Liver (tissue), 9 donors: Measurements from ENCODE around the gene MEIS2. TPM values are rescaled to one million over a fixed set of nuclear protein-coding genes. Genes with fewer than 3 reads are reported as not detected.

Experiments used
- DNase-seq: peaks from one replicate; pipeline ENCODE4 v3.0.0-alpha.2; 2017; ENCODE audit warnings: low spot score
- H3K27ac ChIP-seq, 2 donors: one replicate each; pipeline ENCODE4 v1.7.0; 2013; ENCODE audit warnings: inconsistent platforms in 2 of 2, low read length in 2 of 2, control low read depth in 1 of 2, low read depth in 1 of 2, mild to moderate bottlenecking in 1 of 2
- H3K27me3 ChIP-seq, 4 donors: one replicate each; pipeline versions ENCODE4 v1.6.1 to v1.7.0; 2013; ENCODE audit warnings: low read length in 3 of 4, inconsistent platforms in 1 of 4, mild to moderate bottlenecking in 1 of 4, moderate library complexity in 1 of 4; ENCODE audit not compliant: control insufficient read depth in 4 of 4, insufficient read depth in 4 of 4
- H3K36me3 ChIP-seq, 4 donors: one replicate each; pipeline versions ENCODE4 v1.6.1 to v1.7.0; 2013; ENCODE audit warnings: low read length in 3 of 4, mild to moderate bottlenecking in 3 of 4, low read depth in 1 of 4, moderate library complexity in 1 of 4; ENCODE audit not compliant: control insufficient read depth in 4 of 4, insufficient read depth in 3 of 4
- H3K4me1 ChIP-seq, 4 donors: one replicate each; pipeline versions ENCODE4 v1.6.1 to v1.7.0; 2013; ENCODE audit warnings: low read length in 3 of 4, mild to moderate bottlenecking in 3 of 4, moderate library complexity in 1 of 4; ENCODE audit not compliant: control insufficient read depth in 4 of 4, insufficient read depth in 4 of 4
- H3K4me3 ChIP-seq, 3 donors: one replicate each; pipeline versions ENCODE4 v1.6.1 to v1.7.0; 2013; ENCODE audit warnings: low read length in 3 of 3, control low read depth in 1 of 3, low read depth in 1 of 3, mild to moderate bottlenecking in 1 of 3
- H3K9ac ChIP-seq, 2 donors: one replicate each; pipeline ENCODE4 v1.7.0; 2013; ENCODE audit warnings: low read length in 2 of 2, mild to moderate bottlenecking in 2 of 2, moderate library complexity in 2 of 2, control low read depth in 1 of 2, low read depth in 1 of 2
- H3K9me3 ChIP-seq, 4 donors: one replicate each; pipeline versions ENCODE4 v1.6.1 to v1.7.0; 2013; ENCODE audit warnings: low read length in 3 of 4; ENCODE audit not compliant: control insufficient read depth in 4 of 4
- ATF3 ChIP-seq: IDR thresholded peaks from 2 replicates; pipeline ENCODE4 v1.6.1; 2016; ENCODE audit warnings: antibody characterized with exemption
- CTCF ChIP-seq: fragments of 150-350 bp; IDR thresholded peaks from 2 replicates; pipeline ENCODE4 v1.5.1; 2017; ENCODE audit warnings: improper control_type of control experiment, low read depth, low read length; ENCODE audit not compliant: missing input control
- EGR1 ChIP-seq, 2 donors: IDR thresholded peaks; 2 replicates each; pipeline ENCODE4 v1.6.1; 2016 to 2018; ENCODE audit warnings: antibody characterized with exemption in 2 of 2, low read depth in 2 of 2
- FOXA1 ChIP-seq: IDR thresholded peaks from 2 replicates; pipeline ENCODE4 v1.6.1; 2016; ENCODE audit warnings: antibody characterized with exemption
- FOXA2 ChIP-seq: IDR thresholded peaks from 2 replicates; pipeline ENCODE4 v1.6.1; 2016; ENCODE audit warnings: antibody characterized with exemption
- GABPA ChIP-seq, 2 donors: IDR thresholded peaks in 1 of 2; conservative IDR thresholded peaks in 1 of 2; 2 replicates each; pipeline ENCODE4 v1.6.1; 2016; ENCODE audit warnings: antibody characterized with exemption in 2 of 2, mild to moderate bottlenecking in 1 of 2, moderate library complexity in 1 of 2
- HNF4A ChIP-seq, 2 donors: conservative IDR thresholded peaks; 2 replicates each; pipeline ENCODE4 v1.6.1; 2016; ENCODE audit warnings: antibody characterized with exemption in 2 of 2, mild to moderate bottlenecking in 2 of 2
- HNF4G ChIP-seq: IDR thresholded peaks from 2 replicates; pipeline ENCODE4 v1.6.1; 2016; ENCODE audit warnings: antibody characterized with exemption
- JUND ChIP-seq, 2 donors: IDR thresholded peaks; 2 replicates each; pipeline ENCODE4 v1.6.1; 2016; ENCODE audit warnings: antibody characterized with exemption in 2 of 2
- MAX ChIP-seq: IDR thresholded peaks from 2 replicates; pipeline ENCODE4 v1.6.1; 2016; ENCODE audit warnings: antibody characterized with exemption
- NR2F2 ChIP-seq: IDR thresholded peaks from 2 replicates; pipeline ENCODE4 v1.6.1; 2016; ENCODE audit warnings: antibody characterized with exemption
- RAD21 ChIP-seq, 2 donors: IDR thresholded peaks; 2 replicates each; pipeline ENCODE4 v1.6.1; 2016; ENCODE audit warnings: antibody characterized with exemption in 2 of 2, mild to moderate bottlenecking in 2 of 2
- REST ChIP-seq: IDR thresholded peaks from 2 replicates; pipeline ENCODE4 v1.6.1; 2016; ENCODE audit warnings: antibody characterized with exemption, mild to moderate bottlenecking
- RXRA ChIP-seq, 2 donors: IDR thresholded peaks; 2 replicates each; pipeline ENCODE4 v1.6.1; 2017 to 2018; ENCODE audit warnings: antibody characterized with exemption in 2 of 2, mild to moderate bottlenecking in 1 of 2
- SP1 ChIP-seq: IDR thresholded peaks from 2 replicates; pipeline ENCODE4 v1.6.1; 2018; ENCODE audit warnings: antibody characterized with exemption, mild to moderate bottlenecking
- TAF1 ChIP-seq: conservative IDR thresholded peaks from 2 replicates; pipeline ENCODE4 v1.6.1; 2016; ENCODE audit warnings: antibody characterized with exemption, mild to moderate bottlenecking
- YY1 ChIP-seq: IDR thresholded peaks from 2 replicates; pipeline ENCODE4 v1.6.1; 2016; ENCODE audit warnings: antibody characterized with exemption, mild to moderate bottlenecking
- ZBTB33 ChIP-seq: IDR thresholded peaks from 2 replicates; pipeline ENCODE4 v1.6.1; 2016; ENCODE audit warnings: antibody characterized with exemption
- WGBS: extraction: QIAGEN DNeasy Blood & Tissue Kit; methylation state at CpG from one replicate; pipeline ENCODE4 v1.1.7; 2013; 5-methylcytosine and 5-hydroxymethylcytosine counted together
- polyA plus RNA-seq, 2 donors: library from polyadenylated mRNA; stranded (reverse) in 1 of 2; unstranded in 1 of 2; fragments of 200-250 nt in 1 of 2; fragments of >200 nt in 1 of 2; fragmentation: Nextera tagmentation in 1 of 2; extraction: Ambion mirVana in 1 of 2; gene quantifications; one replicate each; pipeline versions ENCODE4 v1.2.1 to v1.2.3, GENCODE V29; 2013 to 2015
- total RNA-seq, 2 donors: library from RNA; depleted of rRNA; stranded (reverse); fragments of >200 nt; gene quantifications; one replicate each; pipeline ENCODE4 v1.2.3, GENCODE V29; 2014
- donor health status: healthy.
- donor health status: healthy.
- donor health status: healthy.
- donor health status: healthy.
- donor health status: healthy.

Gene MEIS2
- total and polyA plus RNA-seq, 4 donors, result 3.9 to 12.6 (median 7.6) TPM

GRCh38 chr15:37041836-37042235, 58.5 kb downstream of the MEIS2 start (continued):
- TF ChIP-seq CTCF, result no peak

GRCh38 chr15:37041042-37041441, 59.3 kb downstream of the MEIS2 start:
- Histone ChIP-seq H3K36me3 (peaks cover 0 to 2% (median 0%) of the 10 kb centered on the region in 4 donors), H3K9me3 (no peaks in the 10 kb centered on the region), H3K4me1 (peaks cover 0 to 10% (median 0%) of the 10 kb centered on the region in 4 donors), H3K27ac (no peak overlapping the region), H3K27me3 (no peaks in the 10 kb centered on the region), H3K4me3 (no peak overlapping the region), H3K9ac (no peak overlapping the region)
- no peak for DNase-seq
- TF ChIP-seq FOXA1 (no peak), ATF3 (no peak), YY1 (no peak), REST (no peak), FOXA2 (no peak), SP1 (no peak), GABPA (IDR thresholded peaks at IDR 0.05 in 1 of 2, conservative IDR thresholded peaks at IDR 0.05 in 1 of 2) (no peak), MAX (no peak), HNF4A (conservative IDR thresholded peaks at IDR 0.05) (no peak), CTCF (no peak), TAF1 (no peak), RXRA (IDR thresholded peaks at IDR 0.05) (no peak), EGR1 (IDR thresholded peaks at IDR 0.05; ENCODE audit: low read depth in 2 of 2) (no peak), JUND (IDR thresholded peaks at IDR 0.05) (no peak), HNF4G (no peak), ZBTB33 (no peak), NR2F2 (no peak), RAD21 (IDR thresholded peaks at IDR 0.05) (no peak)
- WGBS, result 88% methylated on average over 1 of the region's 1 CpG
